Thymus (tissue), 11 donors: ENCODE measurements around the gene TBC1D7. TPM values are rescaled to one million over a fixed set of nuclear protein-coding genes. Genes with fewer than 3 reads are reported as not detected.

ENCODE experiments used
- DNase-seq, 9 donors: peaks; one replicate each; pipeline ENCODE4 v3.0.0-alpha.2; 2013; ENCODE audit warnings: low spot score in 9 of 9, low read depth in 6 of 9, missing footprints in 1 of 9
- H3K27ac ChIP-seq, 2 donors: one replicate each; pipeline ENCODE4 v1.5.1; 2013; ENCODE audit warnings: control low read depth in 1 of 2, low read depth in 1 of 2, low read length in 1 of 2, mild to moderate bottlenecking in 1 of 2, moderate library complexity in 1 of 2
- H3K27me3 ChIP-seq, 2 donors: one replicate each; pipeline ENCODE4 v1.5.1; 2013; ENCODE audit warnings: low read length in 1 of 2; ENCODE audit not compliant: control insufficient read depth in 2 of 2, insufficient read depth in 1 of 2
- H3K36me3 ChIP-seq, 2 donors: one replicate each; pipeline ENCODE4 v1.5.1; 2013; ENCODE audit warnings: low read length in 1 of 2, mild to moderate bottlenecking in 1 of 2, moderate library complexity in 1 of 2; ENCODE audit not compliant: control insufficient read depth in 2 of 2, insufficient read depth in 2 of 2
- H3K4me1 ChIP-seq, 2 donors: one replicate each; pipeline ENCODE4 v1.5.1; 2013; ENCODE audit warnings: low read length in 2 of 2; ENCODE audit not compliant: control insufficient read depth in 2 of 2, insufficient read depth in 2 of 2
- H3K4me3 ChIP-seq, 2 donors: one replicate each; pipeline ENCODE4 v1.5.1; 2013; ENCODE audit warnings: low read length in 2 of 2, control low read depth in 1 of 2, mild to moderate bottlenecking in 1 of 2
- H3K9me3 ChIP-seq, 2 donors: one replicate each; pipeline ENCODE4 v1.5.1; 2013; ENCODE audit warnings: low read length in 1 of 2, mild to moderate bottlenecking in 1 of 2; ENCODE audit not compliant: control insufficient read depth in 2 of 2, insufficient read depth in 1 of 2
- WGBS: extraction: QIAGEN DNeasy Blood & Tissue Kit; methylation state at CpG from one replicate; pipeline ENCODE4 v1.1.7; 2013; 5-methylcytosine and 5-hydroxymethylcytosine counted together
- polyA plus RNA-seq: library from polyadenylated mRNA; stranded (reverse); fragments of 200-250 nt; gene quantifications from one replicate; pipeline ENCODE4 v1.2.3, GENCODE V29; 2013
- total RNA-seq: library from RNA; stranded (reverse); fragments of 120-200 nt; gene quantifications from one replicate; pipeline ENCODE4 v1.2.4, GENCODE V29; 2013
- donor health status: healthy.

TBC1D7 gene
- total and polyA plus RNA-seq, 2 donors: 17.1 to 20.6 TPM

GRCh38 chr6:13302751-13303667 lies 25.3 kb downstream of the TBC1D7 start:
- peak overlapping the region; percentile 47 to 62 for H3K27ac ChIP-seq
- H3K27me3 ChIP-seq: no peaks in the 10 kb centered on the region
- H3K4me1 ChIP-seq: no peaks in the 10 kb centered on the region
- DNase-seq: peak in 2 of 9 donors; percentile 6 to 37
- WGBS: 84% methylated on average over 17 of the region's 17 CpGs
- no peaks in the 10 kb centered on the region for H3K9me3 ChIP-seq
- no peak overlapping the region for H3K4me3 ChIP-seq
- H3K36me3 ChIP-seq: peaks cover 49 to 84% of the 10 kb centered on the region in 2 donors

- Histone ChIP-seq H3K4me1 (no peaks in the 10 kb centered on the region), H3K27me3 (no peaks in the 10 kb centered on the region), H3K9me3 (no peaks in the 10 kb centered on the region), H3K4me3 (no peak overlapping the region), H3K36me3 (peaks cover 46 to 79% of the 10 kb centered on the region in 2 donors), H3K27ac (peak overlapping the region in 1 of 2 donors; percentile 56)
- DNase-seq: no peak
- 96% methylated on average over 7 of the region's 7 CpGs for WGBS
Measured at GRCh38 chr6:13302291-13302690, 26.0 kb downstream of the TBC1D7 start.

- Histone ChIP-seq H3K27ac (no peak overlapping the region), H3K27me3 (no peaks in the 10 kb centered on the region), H3K4me3 (no peak overlapping the region), H3K9me3 (no peaks in the 10 kb centered on the region), H3K36me3 (peaks cover 44 to 70% of the 10 kb centered on the region in 2 donors), H3K4me1 (no peaks in the 10 kb centered on the region)
- 76% methylated on average over 9 of the region's 9 CpGs for whole genome bisulfite sequencing
- no peak for DNase-seq
Measured at GRCh38 chr6:13300643-13301590, 27.4 kb downstream of the TBC1D7 start.

GRCh38 chr6:13299918-13300317 lies 28.4 kb downstream of the TBC1D7 start:
- Histone ChIP-seq H3K27ac (no peak overlapping the region), H3K9me3 (no peaks in the 10 kb centered on the region), H3K4me3 (no peak overlapping the region), H3K36me3 (peaks cover 39 to 69% of the 10 kb centered on the region in 2 donors), H3K27me3 (no peaks in the 10 kb centered on the region), H3K4me1 (no peaks in the 10 kb centered on the region)
- DNase-seq: no peak
- 80% methylated on average over 6 of the region's 6 CpGs for WGBS

GRCh38 chr6:13299403-13299821 lies 28.9 kb downstream of the TBC1D7 start:
- H3K27ac ChIP-seq: no peak overlapping the region
- H3K27me3 ChIP-seq: no peaks in the 10 kb centered on the region
- H3K4me3 ChIP-seq: no peak overlapping the region
- peaks cover 41 to 69% of the 10 kb centered on the region in 2 donors for H3K36me3 ChIP-seq
- no peaks in the 10 kb centered on the region for H3K9me3 ChIP-seq
- no peaks in the 10 kb centered on the region for H3K4me1 ChIP-seq
- DNase-seq: no peak
- 93% methylated on average over 11 of the region's 11 CpGs for WGBS

- H3K4me1 ChIP-seq: no peaks in the 10 kb centered on the region
- H3K36me3 ChIP-seq: peaks cover 41 to 68% of the 10 kb centered on the region in 2 donors
- WGBS: 97% methylated on average over 3 of the region's 3 CpGs
- H3K27me3 ChIP-seq: no peaks in the 10 kb centered on the region
- H3K9me3 ChIP-seq: no peaks in the 10 kb centered on the region
- no peak for DNase-seq
- H3K27ac ChIP-seq: no peak overlapping the region
- no peak overlapping the region for H3K4me3 ChIP-seq
Measured at GRCh38 chr6:13298446-13298845, 29.9 kb downstream of the TBC1D7 start.

GRCh38 chr6:13297391-13297790 lies 30.9 kb downstream of the TBC1D7 start:
- H3K27ac ChIP-seq: no peak overlapping the region
- H3K4me3 ChIP-seq: no peak overlapping the region
- H3K9me3 ChIP-seq: no peaks in the 10 kb centered on the region
- DNase-seq: no peak
- 98% methylated on average over 5 of the region's 5 CpGs for WGBS
- peaks cover 38 to 63% of the 10 kb centered on the region in 2 donors for H3K36me3 ChIP-seq
- H3K4me1 ChIP-seq: no peaks in the 10 kb centered on the region
- H3K27me3 ChIP-seq: no peaks in the 10 kb centered on the region

GRCh38 chr6:13296536-13296997 lies 31.8 kb downstream of the TBC1D7 start:
- WGBS: 94% methylated on average over 9 of the region's 9 CpGs
- DNase-seq: no peak
- peaks cover 39 to 55% of the 10 kb centered on the region in 2 donors for H3K36me3 ChIP-seq
- H3K9me3 ChIP-seq: no peaks in the 10 kb centered on the region
- H3K4me1 ChIP-seq: no peaks in the 10 kb centered on the region
- no peak overlapping the region for H3K4me3 ChIP-seq
- no peaks in the 10 kb centered on the region for H3K27me3 ChIP-seq
- no peak overlapping the region for H3K27ac ChIP-seq
